Nephron (organoid): Measurements from ENCODE around the gene PP2D1.

ENCODE experiments used
- H3K27ac Mint-ChIP-seq, 3 experiments: 2 replicates each; pipeline ENCODE4 v1.8.0; 2020; ENCODE audit warnings: mixed read lengths in 3 of 3, mild to moderate bottlenecking in 2 of 3, moderate library complexity in 1 of 3
- H3K27me3 Mint-ChIP-seq: 2 replicates; pipeline ENCODE4 v1.8.0; 2021; ENCODE audit warnings: low read depth, mild to moderate bottlenecking, moderate library complexity, mixed read lengths
- H3K36me3 Mint-ChIP-seq: 2 replicates; pipeline ENCODE4 v1.8.0; 2020; ENCODE audit warnings: low read depth, mixed read lengths
- H3K4me1 Mint-ChIP-seq: 2 replicates; pipeline ENCODE4 v1.8.0; 2020; ENCODE audit warnings: mixed read lengths
- H3K4me3 Mint-ChIP-seq, 3 experiments: 2 replicates each; pipeline ENCODE4 v1.8.0; 2020; ENCODE audit warnings: mild to moderate bottlenecking in 3 of 3, mixed read lengths in 3 of 3, moderate library complexity in 2 of 3
- H3K9me3 Mint-ChIP-seq: 2 replicates; pipeline ENCODE4 v1.8.0; 2020; ENCODE audit warnings: mixed read lengths
- TF ChIP-seq, protein P1 (sequence below), 3 experiments: fragments of 200-600 bp; sonication (generic); IDR thresholded peaks; one replicate each; pipeline ENCODE4 v1.5.0; 2021; ENCODE audit warnings: antibody characterized with exemption in 3 of 3; ENCODE audit not compliant: unreplicated experiment in 3 of 3

Gene PP2D1

DNA sequence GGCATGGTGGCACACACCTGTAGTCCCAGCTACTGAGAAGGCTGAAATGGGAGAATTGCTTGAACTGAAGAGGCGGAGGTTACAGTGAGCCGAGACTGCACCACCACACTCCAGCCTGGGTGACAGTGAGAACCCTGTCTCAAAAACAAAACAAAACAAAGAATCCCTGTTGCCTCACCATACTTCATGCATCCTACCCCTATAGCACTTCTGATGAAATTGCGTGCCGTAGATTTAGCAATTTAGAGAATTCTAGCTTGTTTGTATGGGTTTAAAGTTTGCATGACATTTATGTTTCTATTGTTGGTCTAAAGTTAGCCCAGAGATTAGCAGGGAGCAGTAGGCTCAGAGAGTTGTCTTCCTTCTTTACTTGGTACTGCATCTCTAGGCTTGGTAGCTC is 57.4 kb downstream of the PP2D1 start:
- TF ChIP-seq, protein P1, sequence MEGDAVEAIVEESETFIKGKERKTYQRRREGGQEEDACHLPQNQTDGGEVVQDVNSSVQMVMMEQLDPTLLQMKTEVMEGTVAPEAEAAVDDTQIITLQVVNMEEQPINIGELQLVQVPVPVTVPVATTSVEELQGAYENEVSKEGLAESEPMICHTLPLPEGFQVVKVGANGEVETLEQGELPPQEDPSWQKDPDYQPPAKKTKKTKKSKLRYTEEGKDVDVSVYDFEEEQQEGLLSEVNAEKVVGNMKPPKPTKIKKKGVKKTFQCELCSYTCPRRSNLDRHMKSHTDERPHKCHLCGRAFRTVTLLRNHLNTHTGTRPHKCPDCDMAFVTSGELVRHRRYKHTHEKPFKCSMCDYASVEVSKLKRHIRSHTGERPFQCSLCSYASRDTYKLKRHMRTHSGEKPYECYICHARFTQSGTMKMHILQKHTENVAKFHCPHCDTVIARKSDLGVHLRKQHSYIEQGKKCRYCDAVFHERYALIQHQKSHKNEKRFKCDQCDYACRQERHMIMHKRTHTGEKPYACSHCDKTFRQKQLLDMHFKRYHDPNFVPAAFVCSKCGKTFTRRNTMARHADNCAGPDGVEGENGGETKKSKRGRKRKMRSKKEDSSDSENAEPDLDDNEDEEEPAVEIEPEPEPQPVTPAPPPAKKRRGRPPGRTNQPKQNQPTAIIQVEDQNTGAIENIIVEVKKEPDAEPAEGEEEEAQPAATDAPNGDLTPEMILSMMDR (IDR thresholded peaks at IDR 0.05; ENCODE audit: unreplicated experiment in 3 of 3), result no peak
- Mint-ChIP-seq H3K36me3 (peaks cover 55% of the 10 kb centered on the region), H3K9me3 (no peaks in the 10 kb centered on the region), H3K4me1 (peaks cover 4% of the 10 kb centered on the region), H3K27me3 (no peaks in the 10 kb centered on the region), H3K4me3 (no peak overlapping the region), H3K27ac (no peak overlapping the region)

DNA sequence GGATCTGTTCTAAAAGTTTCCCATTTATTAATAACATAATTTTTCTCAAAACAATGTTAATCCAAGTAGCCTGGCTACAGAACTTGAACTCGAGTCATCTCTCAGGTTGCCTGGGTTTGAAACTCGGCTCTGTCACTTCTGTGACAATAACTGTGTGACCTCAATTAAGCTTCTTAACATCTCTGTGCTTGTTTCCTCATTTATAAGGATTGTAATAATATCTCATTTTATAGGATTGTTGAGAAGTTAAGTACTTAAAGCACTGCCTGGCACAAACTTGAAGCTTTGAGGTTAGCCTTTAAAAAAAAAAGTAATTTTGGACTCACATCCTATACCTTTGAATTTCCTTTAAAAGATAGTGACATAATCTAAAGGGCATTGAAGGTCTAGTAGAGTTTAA is 61.7 kb downstream of the PP2D1 start:
- Mint-ChIP-seq H3K4me3 (no peak overlapping the region), H3K27ac (no peak overlapping the region), H3K9me3 (peaks cover 4% of the 10 kb centered on the region), H3K36me3 (peaks cover 39% of the 10 kb centered on the region), H3K4me1 (peaks cover 34% of the 10 kb centered on the region), H3K27me3 (no peaks in the 10 kb centered on the region)
- TF ChIP-seq, protein P1 (IDR thresholded peaks at IDR 0.05; ENCODE audit: unreplicated experiment in 3 of 3), result no peak

DNA sequence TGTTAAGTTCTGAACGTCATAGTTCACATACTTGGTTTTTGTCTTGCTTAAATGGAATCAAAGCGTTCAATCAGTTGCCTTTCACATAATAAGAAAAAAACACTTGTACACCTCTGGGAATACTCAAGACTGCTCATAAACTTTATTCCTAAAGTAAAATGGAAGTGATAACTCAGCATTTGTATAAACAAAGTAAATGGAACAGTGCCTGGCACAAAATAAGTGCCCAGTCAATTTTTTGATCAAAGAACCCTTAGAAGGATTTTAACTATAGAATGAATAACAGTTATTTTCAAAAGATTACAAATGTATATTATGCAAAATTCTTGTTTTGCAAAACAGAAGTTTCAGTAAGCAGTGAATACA is 63.9 kb downstream of the PP2D1 start:
- Mint-ChIP-seq H3K4me3 (peak overlapping the region; percentile 93 to 100 (median 97)), H3K27ac (peak overlapping the region; percentile 98 to 99 (median 99)), H3K27me3 (no peaks in the 10 kb centered on the region), H3K4me1 (peaks cover 34% of the 10 kb centered on the region), H3K9me3 (peaks cover 4% of the 10 kb centered on the region), H3K36me3 (peaks cover 24% of the 10 kb centered on the region)
- TF ChIP-seq, protein P1 (IDR thresholded peaks at IDR 0.05; ENCODE audit: unreplicated experiment in 3 of 3), result no peak

DNA sequence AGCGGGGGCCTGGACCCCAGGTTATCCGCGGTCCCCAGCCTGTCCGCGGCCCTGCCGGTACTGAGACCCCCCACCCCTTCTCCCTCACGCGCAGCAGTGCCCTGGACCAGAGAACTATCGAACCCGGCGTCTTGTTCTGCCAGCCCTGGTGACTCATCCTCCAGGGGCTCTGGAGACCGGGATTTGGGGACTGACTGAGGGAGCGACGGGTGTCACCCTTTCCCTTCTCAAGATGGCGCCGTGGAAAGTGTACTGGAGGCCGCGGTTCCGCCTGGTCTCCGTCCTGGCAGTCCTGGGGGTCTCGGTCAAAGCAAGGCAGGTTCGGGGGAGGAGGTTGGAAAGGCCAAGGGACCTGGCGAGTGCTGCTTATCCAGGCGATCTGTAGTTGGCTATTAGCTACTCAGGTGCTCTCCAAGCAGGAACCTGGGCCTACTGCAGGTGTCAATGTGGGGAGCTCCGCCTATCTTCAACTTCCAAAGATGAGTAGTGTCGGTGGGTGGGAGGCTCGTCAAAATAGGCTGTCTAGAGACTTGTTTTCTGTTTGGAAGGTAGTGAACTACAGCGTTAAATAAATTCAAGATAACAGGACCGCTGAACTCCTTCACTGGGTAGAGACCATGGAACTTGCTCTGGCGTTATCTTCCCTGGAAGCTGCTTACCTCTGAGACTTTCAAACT is 64.4 kb downstream of the PP2D1 start:
- TF ChIP-seq, protein P1 (IDR thresholded peaks at IDR 0.05; ENCODE audit: unreplicated experiment in 3 of 3), result no peak
- H3K9me3 Mint-ChIP-seq, result peaks cover 4% of the 10 kb centered on the region
- H3K27ac Mint-ChIP-seq, result peak overlapping the region; percentile 98 to 99 (median 99)
- peak overlapping the region; percentile 93 to 100 (median 97) for H3K4me3 Mint-ChIP-seq
- H3K36me3 Mint-ChIP-seq, result peaks cover 23% of the 10 kb centered on the region
- H3K4me1 Mint-ChIP-seq, result peaks cover 34% of the 10 kb centered on the region
- no peaks in the 10 kb centered on the region for H3K27me3 Mint-ChIP-seq

DNA sequence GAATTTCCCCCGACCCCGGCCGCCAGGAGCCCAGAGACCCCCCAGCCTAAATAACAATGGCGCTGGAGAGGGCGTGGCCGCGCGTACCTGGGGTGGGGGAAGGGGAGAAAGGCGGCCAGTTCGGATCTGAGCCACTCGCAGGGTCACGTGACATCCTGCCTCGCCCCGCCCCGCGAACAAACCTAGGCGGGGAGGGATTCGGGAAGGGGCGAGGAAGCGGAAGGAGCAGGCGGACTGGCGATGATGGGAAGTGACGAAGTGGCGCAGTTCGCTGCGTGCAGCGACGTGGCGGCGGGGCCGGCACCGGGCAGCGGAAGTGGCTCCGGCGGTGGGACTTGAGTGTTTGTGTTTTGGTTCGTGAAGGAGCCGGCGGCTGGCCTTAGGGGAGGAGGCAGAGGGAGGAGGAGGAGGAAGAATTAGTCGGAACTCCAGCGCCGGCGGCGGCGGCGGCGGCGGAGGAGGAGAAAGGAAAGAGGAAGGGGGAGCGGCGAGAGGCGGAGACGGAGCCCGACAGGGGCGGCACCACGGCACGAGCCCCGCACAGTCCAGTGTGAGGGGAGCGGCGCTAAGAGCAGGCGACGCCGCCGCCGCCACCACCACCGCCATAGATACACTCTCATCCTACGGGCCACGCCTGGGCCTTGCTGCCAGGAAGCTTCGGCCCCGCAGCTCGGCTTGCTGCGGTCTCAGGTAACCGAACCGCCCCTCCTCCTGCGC is 65.1 kb downstream of the PP2D1 start, which contains the start of gene RAB5A:
Gene RAB5A (plus strand): TSS at position 266 of the 717 bp plus-strand sequence. CDS start 3,802 bp downstream, outside the sequence.
- TF ChIP-seq, protein P1 (IDR thresholded peaks at IDR 0.05; ENCODE audit: unreplicated experiment in 3 of 3), result no peak
- Mint-ChIP-seq H3K27me3 (no peaks in the 10 kb centered on the region), H3K4me1 (peaks cover 34% of the 10 kb centered on the region), H3K36me3 (peaks cover 20% of the 10 kb centered on the region), H3K9me3 (peaks cover 6% of the 10 kb centered on the region), H3K4me3 (peak within 1 kb of the TSS; percentile 93 to 100 (median 97)), H3K27ac (peak within 1 kb of the TSS; percentile 98 to 99 (median 99))
